B cell (primary cell): ENCODE results near the gene MYO18A. TPM values are rescaled to one million over a fixed set of nuclear protein-coding genes. Genes with fewer than 3 reads are reported as not detected.

Source experiments
- ATAC-seq: fragments of 200-7000 bp; cut with Tn5 transposase; one replicate; pipeline ENCODE4 v1.10.0; 2021; ENCODE audit warnings: low read depth, mild to moderate bottlenecking, moderate number of reproducible peaks, moderate library complexity
- CTCF ChIA-PET: fragments of 350-600 bp; sonication (Branson Sonifier 250); formaldehyde crosslinking; loops from one replicate; lab custom pipeline; 2021; ENCODE audit warnings: antibody characterized with exemption, inconsistent platforms; lab: Charles Lee
- POLR2A ChIA-PET: fragments of 350-600 bp; sonication (Branson Sonifier 250); formaldehyde crosslinking; loops from one replicate; lab custom pipeline; 2021; ENCODE audit warnings: antibody characterized with exemption; lab: Charles Lee
- DNase-seq: peaks from one replicate; pipeline ENCODE4 v3.0.0; 2013
- H2AFZ ChIP-seq: 2 replicates; pipeline ENCODE4 v1.6.1; 2012; ENCODE audit warnings: mild to moderate bottlenecking, low read depth, low read length; ENCODE audit not compliant: insufficient read depth, poor library complexity, severe bottlenecking
- H3K27ac ChIP-seq, 2 donors: 1 replicate in 1 of 2; 2 replicates in 1 of 2; pipeline ENCODE4 v1.5.1; 2012 to 2013; ENCODE audit warnings: low read length in 2 of 2, mild to moderate bottlenecking in 2 of 2, moderate library complexity in 1 of 2
- H3K27me3 ChIP-seq, 4 experiments: fragments of 200-600 bp in 1 of 4; sonication (generic) in 1 of 4; replicated peaks in 1 of 4; 1 replicate in 2 of 4; 2 replicates in 2 of 4; pipeline versions ENCODE4 v1.6.1 to v1.7.0; 2013 to 2016; ENCODE audit warnings: low read length in 3 of 4, mild to moderate bottlenecking in 2 of 4, mixed read lengths in 1 of 4, moderate library complexity in 1 of 4; ENCODE audit not compliant: insufficient read depth in 4 of 4, control insufficient read depth in 3 of 4; ENCODE audit errors: control extremely low read depth in 1 of 4
- H3K36me3 ChIP-seq, 2 experiments: replicated peaks in 1 of 2; 1 replicate in 1 of 2; 2 replicates in 1 of 2; pipeline versions ENCODE4 v1.6.1 to v1.7.1; 2013; ENCODE audit warnings: low read length in 1 of 2; ENCODE audit not compliant: insufficient read depth in 2 of 2, control insufficient read depth in 1 of 2; ENCODE audit errors: control extremely low read depth in 1 of 2, extremely low read depth in 1 of 2
- H3K4me1 ChIP-seq, 2 donors: fragments of 200-600 bp in 1 of 2; sonication (generic) in 1 of 2; 1 replicate in 1 of 2; 2 replicates in 1 of 2; pipeline versions ENCODE4 v1.5.1 to v1.6.1; 2013 to 2017; ENCODE audit warnings: low read length in 2 of 2; ENCODE audit not compliant: control insufficient read depth in 2 of 2, insufficient read depth in 2 of 2
- H3K4me2 ChIP-seq: replicated peaks from 2 replicates; pipeline ENCODE3; 2012; ENCODE audit warnings: mild to moderate bottlenecking, low read depth, low read length; ENCODE audit not compliant: poor library complexity, severe bottlenecking
- H3K4me3 ChIP-seq, 5 experiments: fragments of 200-600 bp in 1 of 5; sonication (generic) in 1 of 5; 1 replicate in 3 of 5; 2 replicates in 2 of 5; pipeline versions ENCODE4 v1.5.1 to v1.7.0; 2011 to 2016; ENCODE audit warnings: low read length in 4 of 5, mild to moderate bottlenecking in 4 of 5, low read depth in 2 of 5, control low read depth in 1 of 5, moderate library complexity in 1 of 5; ENCODE audit not compliant: insufficient read depth in 1 of 5; ENCODE audit errors: control extremely low read depth in 1 of 5, extremely low read depth in 1 of 5
- H3K79me2 ChIP-seq: fragments of 200-600 bp; sonication (generic); one replicate; pipeline ENCODE4 v1.6.0; 2016; ENCODE audit warnings: low read length; ENCODE audit not compliant: control insufficient read depth, insufficient read depth
- H3K9ac ChIP-seq: fragments of 200-600 bp; sonication (generic); 2 replicates; pipeline ENCODE4 v1.6.1; 2017; ENCODE audit warnings: mild to moderate bottlenecking, low read length, moderate library complexity
- H3K9me3 ChIP-seq, 3 donors: one replicate each; pipeline versions ENCODE4 v1.6.1 to v1.7.1; 2013; ENCODE audit warnings: low read length in 2 of 3; ENCODE audit not compliant: control insufficient read depth in 2 of 3, insufficient read depth in 1 of 3; ENCODE audit errors: control extremely low read depth in 1 of 3
- H4K20me1 ChIP-seq: 2 replicates; pipeline ENCODE4 v1.6.0; 2012; ENCODE audit warnings: mild to moderate bottlenecking, low read length; ENCODE audit not compliant: insufficient read depth, control insufficient read depth, poor library complexity, severe bottlenecking
- H3K27ac Mint-ChIP-seq: one replicate; pipeline ENCODE4 v1.8.0; 2021; ENCODE audit warnings: mixed read lengths
- H3K27me3 Mint-ChIP-seq: one replicate; pipeline ENCODE4 v1.8.0; 2021; ENCODE audit warnings: mixed read lengths
- H3K4me1 Mint-ChIP-seq: one replicate; pipeline ENCODE4 v1.8.0; 2021; ENCODE audit warnings: mixed read lengths
- H3K4me3 Mint-ChIP-seq: one replicate; pipeline ENCODE4 v1.8.0; 2021; ENCODE audit warnings: mixed read lengths
- H3K9me3 Mint-ChIP-seq: one replicate; pipeline ENCODE4 v1.8.0; 2022; ENCODE audit warnings: mixed read lengths; ENCODE audit not compliant: insufficient read depth
- CTCF ChIP-seq: fragments of 200-600 bp; IDR thresholded peaks from one replicate; pipeline ENCODE4 v1.8.0; 2022; ENCODE audit warnings: antibody characterized with exemption, mild to moderate bottlenecking
- EZH2 ChIP-seq: IDR thresholded peaks from 2 replicates; pipeline ENCODE4 v1.6.1; 2012; ENCODE audit warnings: borderline replicate concordance, low read depth, mild to moderate bottlenecking, moderate library complexity, low read length; ENCODE audit not compliant: insufficient read depth, poor library complexity, severe bottlenecking
- WGBS: methylation state at CpG from one replicate; pipeline ENCODE4 v1.1.5; 2013; ENCODE audit warnings: missing lambda C conversion rate; ENCODE audit not compliant: insufficient coverage; 5-methylcytosine and 5-hydroxymethylcytosine counted together
- intact Hi-C: fragments of 100-400 bp; cut with micrococcal nuclease; formaldehyde crosslinking; loops from one replicate; pipeline ENCODE4 v1.10.0; 2022
- polyA plus RNA-seq: library from polyadenylated mRNA; depleted of rRNA; stranded (reverse); fragments of >200 nt; gene quantifications from 2 replicates; pipeline ENCODE4 v1.2.3, GENCODE V29; 2012
- total RNA-seq, 2 donors: library from RNA; stranded (reverse); fragments of 120-200 nt in 1 of 2; gene quantifications; 1 replicate in 1 of 2; 2 replicates in 1 of 2; pipeline versions ENCODE4 v1.2.3 to v1.2.4, GENCODE V29; 2013 to 2022

MYO18A gene
- total and polyA plus RNA-seq, 2 donors (not counting 1 experiment from before 2014, with no cell fraction given), result 72.2 to 155 TPM

DNA sequence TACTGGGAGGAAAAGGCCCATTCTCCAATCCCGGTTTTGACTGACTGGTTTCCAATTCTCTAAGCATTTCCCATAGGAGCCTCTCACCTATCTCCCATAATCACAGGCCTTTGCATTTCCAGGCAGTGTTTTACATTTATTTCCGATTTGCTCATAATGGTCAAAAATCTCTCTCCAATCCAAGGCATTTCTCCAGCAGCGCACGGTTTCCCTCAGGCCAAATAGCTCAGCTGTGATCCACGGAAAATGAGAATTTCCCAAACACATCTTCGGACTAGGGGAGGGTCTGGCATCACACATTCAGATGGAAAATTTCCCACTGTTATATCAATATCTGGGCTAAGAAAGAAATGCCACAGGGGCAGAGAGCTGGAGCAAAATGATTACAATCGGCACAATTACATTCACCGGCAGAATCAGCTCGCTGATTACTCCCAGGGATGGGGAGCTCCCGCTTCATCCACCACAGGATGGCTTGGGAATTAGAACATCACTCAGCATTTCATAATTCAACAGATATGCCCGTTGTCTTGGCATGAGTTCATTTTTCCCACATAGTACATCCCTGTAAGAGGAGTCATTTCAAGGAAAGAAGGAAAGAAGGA, 130.6 kb downstream of the MYO18A start:
- no peak overlapping the region for H2AFZ ChIP-seq
- no peak for ATAC-seq
- no peak overlapping the region for H3K9ac ChIP-seq
- ChIA-PET CTCF (no interaction called here), POLR2A (no interaction called here)
- H3K4me1 ChIP-seq, result no peaks in the 10 kb centered on the region
- no peaks in the 10 kb centered on the region for H3K36me3 ChIP-seq
- Mint-ChIP-seq H3K9me3 (no peaks in the 10 kb centered on the region), H3K4me1 (no peaks in the 10 kb centered on the region), H3K27ac (no peak overlapping the region), H3K27me3 (peaks cover 29% of the 10 kb centered on the region), H3K4me3 (no peak overlapping the region)
- H3K4me2 ChIP-seq, result no peak overlapping the region
- H3K9me3 ChIP-seq, result no peaks in the 10 kb centered on the region
- H3K79me2 ChIP-seq, result no peaks in the 10 kb centered on the region
- no peak for TF ChIP-seq EZH2
- DNase-seq, result no peak
- no peaks in the 10 kb centered on the region for H3K27me3 ChIP-seq
- H3K27ac ChIP-seq, result no peak overlapping the region
- intact Hi-C loops, result no loop called here
- no peaks in the 10 kb centered on the region for H4K20me1 ChIP-seq
- no peak overlapping the region for H3K4me3 ChIP-seq
- WGBS, result 87% methylated on average over 4 of the region's 11 CpGs

- ChIA-PET POLR2A (no interaction called here), CTCF (no interaction called here)
- no peak overlapping the region for H3K4me2 ChIP-seq
- 87% methylated on average over 3 of the region's 10 CpGs for WGBS
- no peak overlapping the region for H3K27ac Mint-ChIP-seq
- H3K4me1 Mint-ChIP-seq, result no peaks in the 10 kb centered on the region
- H4K20me1 ChIP-seq, result no peaks in the 10 kb centered on the region
- H3K27me3 Mint-ChIP-seq, result peaks cover 29% of the 10 kb centered on the region
- H3K9ac ChIP-seq, result no peak overlapping the region
- H2AFZ ChIP-seq, result no peak overlapping the region
- TF ChIP-seq CTCF, result no peak
- no peak for TF ChIP-seq EZH2
- DNase-seq, result no peak
- no peaks in the 10 kb centered on the region for H3K9me3 ChIP-seq
- no peak overlapping the region for H3K4me3 ChIP-seq
- no peak for ATAC-seq
- H3K36me3 ChIP-seq, result no peaks in the 10 kb centered on the region
- no peak overlapping the region for H3K27ac ChIP-seq
- H3K4me3 Mint-ChIP-seq, result no peak overlapping the region
- no peaks in the 10 kb centered on the region for H3K79me2 ChIP-seq
- no peaks in the 10 kb centered on the region for H3K27me3 ChIP-seq
- no peaks in the 10 kb centered on the region for H3K9me3 Mint-ChIP-seq
- no peaks in the 10 kb centered on the region for H3K4me1 ChIP-seq
- intact Hi-C loops, result no loop called here
These were observed 131.5 kb downstream of the MYO18A start for GRCh38 chr17:29048440-29049368.
